Progenitor cell of endocrine pancreas (in vitro differentiated cells): ENCODE data around the gene NIPBL. TPM values are rescaled to one million over a fixed set of nuclear protein-coding genes. Genes with fewer than 3 reads are reported as not detected.

Source experiments
- DNase-seq: peaks from one replicate; pipeline ENCODE4 v3.0.0; 2021; ENCODE audit warnings: low spot score; ENCODE audit not compliant: unreplicated experiment
- H3K27ac Mint-ChIP-seq: 2 replicates; pipeline ENCODE4 v1.8.0; 2021; ENCODE audit warnings: mild to moderate bottlenecking, moderate library complexity, mixed read lengths
- H3K27me3 Mint-ChIP-seq: 2 replicates; pipeline ENCODE4 v1.8.0; 2021; ENCODE audit warnings: mixed read lengths
- H3K36me3 Mint-ChIP-seq: 2 replicates; pipeline ENCODE4 v1.8.0; 2022; ENCODE audit warnings: mixed read lengths; ENCODE audit not compliant: insufficient read depth
- H3K4me1 Mint-ChIP-seq: 2 replicates; pipeline ENCODE4 v1.8.0; 2021; ENCODE audit warnings: low read depth, mixed read lengths
- H3K4me3 Mint-ChIP-seq: 2 replicates; pipeline ENCODE4 v1.8.0; 2021; ENCODE audit warnings: low read depth, mild to moderate bottlenecking, moderate library complexity, mixed read lengths
- H3K9me3 Mint-ChIP-seq: 2 replicates; pipeline ENCODE4 v1.8.0; 2021; ENCODE audit warnings: low read depth, mixed read lengths
- total RNA-seq: library from RNA; stranded (reverse); gene quantifications from 2 replicates; pipeline ENCODE4 v1.2.1, GENCODE V29; 2021
- TF ChIP-seq, protein P1 (sequence below): fragments of 200-600 bp; sonication (generic); IDR thresholded peaks from one replicate; pipeline ENCODE4 v1.5.0; 2021; ENCODE audit warnings: antibody characterized with exemption, mild to moderate bottlenecking; ENCODE audit not compliant: unreplicated experiment

NIPBL gene
- total RNA-seq, 1 donor from 2014 or later: 85.6 TPM

DNA sequence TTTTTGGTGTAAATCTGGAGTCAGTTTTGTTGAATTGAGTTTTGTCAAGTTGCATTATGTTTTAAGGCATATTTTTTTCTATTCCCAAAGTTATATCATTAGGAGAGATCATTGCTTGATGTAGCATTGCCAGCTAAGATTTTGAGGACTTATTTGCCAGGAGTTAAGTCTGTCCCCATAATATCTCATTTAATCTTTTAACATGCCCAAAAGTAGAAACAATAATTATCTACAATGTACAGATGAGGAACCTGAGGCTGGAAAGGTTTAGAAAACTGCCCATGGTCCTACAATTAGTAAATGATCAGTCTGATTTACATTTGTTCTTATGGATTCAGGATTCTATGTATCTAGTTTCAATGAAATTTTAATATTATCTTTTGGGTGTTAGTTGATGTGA lies 4.7 kb downstream of the NIPBL start:
- TF ChIP-seq, protein P1, sequence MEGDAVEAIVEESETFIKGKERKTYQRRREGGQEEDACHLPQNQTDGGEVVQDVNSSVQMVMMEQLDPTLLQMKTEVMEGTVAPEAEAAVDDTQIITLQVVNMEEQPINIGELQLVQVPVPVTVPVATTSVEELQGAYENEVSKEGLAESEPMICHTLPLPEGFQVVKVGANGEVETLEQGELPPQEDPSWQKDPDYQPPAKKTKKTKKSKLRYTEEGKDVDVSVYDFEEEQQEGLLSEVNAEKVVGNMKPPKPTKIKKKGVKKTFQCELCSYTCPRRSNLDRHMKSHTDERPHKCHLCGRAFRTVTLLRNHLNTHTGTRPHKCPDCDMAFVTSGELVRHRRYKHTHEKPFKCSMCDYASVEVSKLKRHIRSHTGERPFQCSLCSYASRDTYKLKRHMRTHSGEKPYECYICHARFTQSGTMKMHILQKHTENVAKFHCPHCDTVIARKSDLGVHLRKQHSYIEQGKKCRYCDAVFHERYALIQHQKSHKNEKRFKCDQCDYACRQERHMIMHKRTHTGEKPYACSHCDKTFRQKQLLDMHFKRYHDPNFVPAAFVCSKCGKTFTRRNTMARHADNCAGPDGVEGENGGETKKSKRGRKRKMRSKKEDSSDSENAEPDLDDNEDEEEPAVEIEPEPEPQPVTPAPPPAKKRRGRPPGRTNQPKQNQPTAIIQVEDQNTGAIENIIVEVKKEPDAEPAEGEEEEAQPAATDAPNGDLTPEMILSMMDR: no peak
- Mint-ChIP-seq H3K27ac (no peak overlapping the region), H3K4me3 (no peak overlapping the region), H3K36me3 (peaks cover 6% of the 10 kb centered on the region), H3K9me3 (no peaks in the 10 kb centered on the region), H3K4me1 (peaks cover 24% of the 10 kb centered on the region), H3K27me3 (no peaks in the 10 kb centered on the region)
- no peak for DNase-seq

DNA sequence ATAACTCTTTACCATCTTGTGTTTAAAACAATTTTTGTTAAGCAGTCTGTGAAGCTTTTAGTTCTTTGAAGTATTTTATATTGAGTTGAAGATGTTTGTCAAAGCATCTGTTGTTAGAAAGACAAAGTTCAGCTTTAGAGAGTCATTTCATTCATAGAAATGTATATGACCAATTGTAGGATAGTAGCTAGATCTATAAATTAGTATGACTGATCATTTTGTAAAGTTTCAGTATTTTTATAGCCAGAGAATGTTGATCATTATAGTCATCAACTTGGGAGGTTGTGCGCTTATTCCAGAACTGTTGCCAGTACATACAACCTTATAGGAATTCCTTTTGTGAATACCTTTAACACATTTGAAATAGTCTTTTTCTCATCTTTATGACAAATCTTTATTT lies 5.2 kb downstream of the NIPBL start:
- Mint-ChIP-seq H3K4me3 (no peak overlapping the region), H3K4me1 (peaks cover 27% of the 10 kb centered on the region), H3K9me3 (no peaks in the 10 kb centered on the region), H3K36me3 (peaks cover 6% of the 10 kb centered on the region), H3K27me3 (no peaks in the 10 kb centered on the region), H3K27ac (no peak overlapping the region)
- TF ChIP-seq, protein P1: no peak
- DNase-seq: no peak

DNA sequence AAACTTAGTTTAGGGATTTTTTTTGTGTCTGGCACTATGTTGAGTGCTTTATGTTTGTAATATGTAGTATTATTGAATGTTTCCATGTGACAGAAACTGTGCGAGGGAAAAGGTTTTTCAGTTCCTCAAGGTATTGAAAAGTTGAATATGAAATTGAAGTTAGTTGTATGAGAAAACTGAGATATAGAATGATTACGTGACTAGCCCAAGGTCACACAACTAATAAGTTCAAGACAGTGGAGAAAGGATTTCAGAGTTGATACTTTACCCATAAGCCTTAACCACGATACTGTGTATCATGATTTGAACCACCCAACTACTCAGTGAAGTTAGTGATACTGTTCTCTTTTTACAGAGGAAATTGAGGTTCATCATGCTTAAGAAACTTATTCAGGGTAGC lies 5.7 kb downstream of the NIPBL start:
- H3K9me3 Mint-ChIP-seq: no peaks in the 10 kb centered on the region
- no peak for DNase-seq
- H3K27me3 Mint-ChIP-seq: no peaks in the 10 kb centered on the region
- H3K36me3 Mint-ChIP-seq: peaks cover 6% of the 10 kb centered on the region
- no peak overlapping the region for H3K27ac Mint-ChIP-seq
- TF ChIP-seq, protein P1: no peak
- no peak overlapping the region for H3K4me3 Mint-ChIP-seq
- peaks cover 28% of the 10 kb centered on the region for H3K4me1 Mint-ChIP-seq

DNA sequence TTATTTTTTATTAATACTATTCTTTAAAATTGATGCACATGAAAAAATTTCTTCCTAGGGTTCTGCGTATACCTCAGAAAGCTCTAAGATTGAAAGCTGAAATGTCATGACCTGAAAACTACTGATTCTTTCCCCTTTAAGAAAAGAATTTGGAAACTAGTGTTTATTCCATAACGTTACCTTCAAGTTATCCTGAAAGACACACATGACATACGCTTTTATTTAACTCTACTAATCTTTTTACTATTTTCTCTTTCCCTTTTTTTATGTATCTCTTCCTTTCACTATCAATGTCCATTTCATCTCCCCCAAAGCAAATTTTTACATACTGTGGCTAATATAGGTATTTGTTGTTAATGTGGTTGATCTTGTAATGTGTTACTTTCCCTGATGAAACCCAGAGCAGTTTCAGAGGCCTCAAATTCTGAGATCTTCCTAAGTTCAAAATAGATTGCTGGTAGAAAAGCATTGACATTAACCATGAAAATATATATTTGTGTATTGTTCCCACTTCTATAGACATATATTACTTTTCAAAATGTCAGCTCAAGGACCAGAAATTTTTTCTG lies 7.4 kb downstream of the NIPBL start:
- H3K9me3 Mint-ChIP-seq: no peaks in the 10 kb centered on the region
- H3K27ac Mint-ChIP-seq: no peak overlapping the region
- peaks cover 6% of the 10 kb centered on the region for H3K36me3 Mint-ChIP-seq
- H3K4me3 Mint-ChIP-seq: no peak overlapping the region
- TF ChIP-seq, protein P1: no peak
- H3K27me3 Mint-ChIP-seq: no peaks in the 10 kb centered on the region
- H3K4me1 Mint-ChIP-seq: peaks cover 22% of the 10 kb centered on the region
- DNase-seq: no peak

DNA sequence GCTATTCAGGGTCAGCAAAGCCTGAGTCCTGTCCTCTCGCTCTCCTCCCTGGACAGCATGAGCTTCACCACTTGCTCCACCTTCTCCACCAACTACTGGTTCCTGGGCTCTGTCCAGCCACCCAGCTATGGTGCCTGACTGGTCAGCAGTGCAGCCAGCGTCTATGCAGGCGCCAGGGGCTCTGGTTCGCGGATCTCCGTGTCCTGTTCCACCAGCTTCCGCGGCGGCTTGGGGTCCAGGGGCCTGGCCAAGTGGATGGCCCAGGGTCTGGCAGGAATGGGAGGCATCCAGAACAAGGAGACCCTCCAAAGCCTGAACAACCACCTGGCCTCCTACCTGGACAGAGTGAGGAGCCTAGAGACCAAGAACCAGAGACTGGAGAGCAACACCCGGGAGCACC lies 8.6 kb downstream of the NIPBL start:
- no peak for DNase-seq
- no peak overlapping the region for H3K4me3 Mint-ChIP-seq
- H3K27ac Mint-ChIP-seq: no peak overlapping the region
- H3K9me3 Mint-ChIP-seq: no peaks in the 10 kb centered on the region
- H3K4me1 Mint-ChIP-seq: peaks cover 20% of the 10 kb centered on the region
- H3K36me3 Mint-ChIP-seq: peaks cover 6% of the 10 kb centered on the region
- TF ChIP-seq, protein P1: no peak
- H3K27me3 Mint-ChIP-seq: no peaks in the 10 kb centered on the region
